Stomach (tissue), 9 donors: ENCODE measurements around the gene HERC6. TPM values are rescaled to one million over a fixed set of nuclear protein-coding genes. Genes with fewer than 3 reads are reported as not detected.

Source experiments
- DNase-seq, 2 donors: peaks; one replicate each; pipeline versions ENCODE4 v3.0.0 to v3.0.0-alpha.2; 2013 to 2019
- H3K27ac ChIP-seq, 5 donors: fragments of 200-600 bp in 4 of 5; sonication (generic) in 4 of 5; one replicate each; pipeline ENCODE4 v1.5.1; 2013 to 2019; ENCODE audit warnings: mild to moderate bottlenecking in 1 of 5, moderate library complexity in 1 of 5
- H3K27me3 ChIP-seq, 3 donors: fragments of 200-600 bp; sonication (generic); one replicate each; pipeline ENCODE4 v1.5.1; 2017 to 2019; ENCODE audit warnings: mixed run types in 1 of 3
- H3K36me3 ChIP-seq, 4 donors: fragments of 200-600 bp; sonication (generic); 1 replicate in 3 of 4; 2 replicates in 1 of 4; pipeline ENCODE4 v1.5.1; 2016 to 2019
- H3K4me1 ChIP-seq, 4 donors: fragments of 200-600 bp; sonication (generic); one replicate each; pipeline ENCODE4 v1.5.1; 2016 to 2019
- H3K4me3 ChIP-seq, 4 donors: fragments of 200-600 bp; sonication (generic) in 3 of 4; one replicate each; pipeline ENCODE4 v1.5.1; 2016 to 2019; ENCODE audit warnings: mild to moderate bottlenecking in 1 of 4
- H3K9me3 ChIP-seq, 4 donors: fragments of 200-600 bp; sonication (generic); one replicate each; pipeline ENCODE4 v1.5.1; 2016 to 2019
- CTCF ChIP-seq, 7 experiments: fragments of 450-650 bp in 4 of 7; fragments of 200-600 bp in 3 of 7; sonication (generic) in 3 of 7; IDR thresholded peaks; one replicate each; pipeline ENCODE4 v1.5.1; 2016 to 2019; ENCODE audit warnings: antibody characterized with exemption in 7 of 7, control low read depth in 2 of 7, mild to moderate bottlenecking in 1 of 7
- EP300 ChIP-seq: sonication (generic); formaldehyde crosslinking; IDR thresholded peaks from one replicate; pipeline ENCODE4 v1.6.1; 2017; ENCODE audit warnings: antibody characterized with exemption
- POLR2A ChIP-seq, 4 donors: fragments of 450-650 bp; IDR thresholded peaks; one replicate each; pipeline ENCODE4 v1.6.1; 2016; ENCODE audit warnings: antibody characterized with exemption in 4 of 4, control low read depth in 2 of 4, mild to moderate bottlenecking in 1 of 4, moderate library complexity in 1 of 4
- POLR2AphosphoS5 ChIP-seq, 3 donors: sonication (generic); formaldehyde crosslinking; IDR thresholded peaks; one replicate each; pipeline ENCODE4 v1.6.1; 2016; ENCODE audit warnings: antibody characterized with exemption in 3 of 3
- WGBS, 5 donors: extraction: QIAGEN DNeasy Blood & Tissue Kit in 3 of 5; methylation state at CpG; one replicate each; pipeline versions ENCODE4 v1.1.5 to v1.1.7; 2013 to 2018; 5-methylcytosine and 5-hydroxymethylcytosine counted together
- intact Hi-C: fragments of 100-400 bp; cut with DNase I; formaldehyde crosslinking; loops from one replicate; pipeline ENCODE4 v1.15.1; 2023; ENCODE audit warnings: low total_unique reads
- polyA plus RNA-seq, 3 donors: library from polyadenylated mRNA; stranded (reverse); fragments of 200-250 nt; gene quantifications; one replicate each; pipeline ENCODE4 v1.2.3, GENCODE V29; 2013
- total RNA-seq, 5 donors: library from RNA; depleted of rRNA; stranded (reverse); fragments of >200 nt; gene quantifications; one replicate each; pipeline versions ENCODE4 v1.1.0 to v1.2.3, GENCODE V29; 2014 to 2016
- donor health status: healthy with polysubstance abuse.
- donor health status: Bipolar disorder and iron deficiency.
- donor health status: healthy.

HERC6 gene
- total and polyA plus RNA-seq, 8 donors: 0.58 to 18.7 (median 5.1) TPM

GRCh38 chr4:88418411-88418810, 39.8 kb downstream of the HERC6 start:
- peaks cover 0 to 14% (median 10%) of the 10 kb centered on the region in 4 donors for H3K36me3 ChIP-seq
- no peaks in the 10 kb centered on the region for H3K27me3 ChIP-seq
- intact Hi-C loops: no loop called here
- WGBS, 5 donors: 63 to 76% (median 67%) methylated on average over 3 of the region's 3 CpGs
- H3K4me3 ChIP-seq: no peak overlapping the region
- peaks cover 0 to 8% (median 0%) of the 10 kb centered on the region in 4 donors for H3K4me1 ChIP-seq
- TF ChIP-seq CTCF (IDR thresholded peaks at IDR 0.05) (no peak), POLR2A (IDR thresholded peaks at IDR 0.05) (no peak), EP300 (no peak), POLR2AphosphoS5 (IDR thresholded peaks at IDR 0.05) (no peak)
- no peak for DNase-seq
- H3K27ac ChIP-seq: no peak overlapping the region
- no peaks in the 10 kb centered on the region for H3K9me3 ChIP-seq

GRCh38 chr4:88419874-88420273, 41.2 kb downstream of the HERC6 start:
- Histone ChIP-seq H3K36me3 (peaks cover 0 to 6% (median under 1%) of the 10 kb centered on the region in 4 donors), H3K27me3 (no peaks in the 10 kb centered on the region), H3K9me3 (no peaks in the 10 kb centered on the region), H3K4me3 (peak overlapping the region in 2 of 4 donors; percentile 6 to 16), H3K4me1 (peaks cover 0 to 8% (median 0%) of the 10 kb centered on the region in 4 donors), H3K27ac (peak overlapping the region in 1 of 5 donors; percentile 62)
- no peak for DNase-seq
- TF ChIP-seq CTCF (IDR thresholded peaks at IDR 0.05) (no peak), EP300 (no peak), POLR2AphosphoS5 (IDR thresholded peaks at IDR 0.05) (no peak), POLR2A (IDR thresholded peaks at IDR 0.05) (no peak)
- WGBS, 5 donors: 30 to 55% (median 37%) methylated on average over 5 of the region's 5 CpGs
- intact Hi-C loops: no loop called here

GRCh38 chr4:88420844-88421243, 42.2 kb downstream of the HERC6 start:
- TF ChIP-seq POLR2A (IDR thresholded peaks at IDR 0.05) (no peak), EP300 (no peak), CTCF (IDR thresholded peaks at IDR 0.05) (no peak), POLR2AphosphoS5 (IDR thresholded peaks at IDR 0.05) (no peak)
- no peak for DNase-seq
- H3K27ac ChIP-seq: no peak overlapping the region
- no peak overlapping the region for H3K4me3 ChIP-seq
- no peaks in the 10 kb centered on the region for H3K27me3 ChIP-seq
- intact Hi-C loops: no loop called here
- peaks cover 0 to 8% (median 0%) of the 10 kb centered on the region in 4 donors for H3K4me1 ChIP-seq
- 98 to 100% (median 100%) methylated on average over 1 of the region's 1 CpG for WGBS, 5 donors
- peaks cover 0 to 8% (median 0%) of the 10 kb centered on the region in 4 donors for H3K36me3 ChIP-seq
- H3K9me3 ChIP-seq: no peaks in the 10 kb centered on the region

GRCh38 chr4:88422403-88422802, 43.8 kb downstream of the HERC6 start:
- H3K27me3 ChIP-seq: no peaks in the 10 kb centered on the region
- TF ChIP-seq POLR2A (IDR thresholded peaks at IDR 0.05) (no peak), CTCF (IDR thresholded peaks at IDR 0.05) (no peak), POLR2AphosphoS5 (IDR thresholded peaks at IDR 0.05) (no peak), EP300 (no peak)
- 83 to 92% (median 89%) methylated on average over 2 of the region's 2 CpGs for WGBS, 5 donors

More at GRCh38 chr4:88422403-88422802, 43.8 kb downstream of the HERC6 start:
- intact Hi-C loops: no loop called here
- H3K9me3 ChIP-seq: no peaks in the 10 kb centered on the region
- H3K36me3 ChIP-seq: peaks cover 0 to 8% (median 0%) of the 10 kb centered on the region in 4 donors
- H3K4me3 ChIP-seq: no peak overlapping the region
- no peak overlapping the region for H3K27ac ChIP-seq
- DNase-seq: no peak
- peaks cover 0 to 8% (median 0%) of the 10 kb centered on the region in 4 donors for H3K4me1 ChIP-seq
